Hepatocyte (in vitro differentiated cells): Measurements from ENCODE around the gene FAM241A. TPM values are rescaled to one million over a fixed set of nuclear protein-coding genes. Genes with fewer than 3 reads are reported as not detected.
A peak's percentile ranks its signal among the peaks of the same experiment; 100 is the strongest.

Experiments used
- DNase-seq: peaks from one replicate; pipeline ENCODE4 v3.0.0-alpha.2; 2016; ENCODE audit warnings: low spot score
- H2AFZ ChIP-seq: fragments of 200-600 bp; sonication (generic); 2 replicates; pipeline ENCODE4 v1.6.0; 2016; ENCODE audit warnings: antibody characterized with exemption, mild to moderate bottlenecking
- H3K27ac ChIP-seq: fragments of 200-600 bp; sonication (generic); 2 replicates; pipeline ENCODE4 v1.5.1; 2016; ENCODE audit warnings: mild to moderate bottlenecking
- H3K27me3 ChIP-seq: fragments of 200-600 bp; sonication (generic); 2 replicates; pipeline ENCODE4 v1.6.1; 2016
- H3K36me3 ChIP-seq: fragments of 200-600 bp; sonication (generic); replicated peaks from 2 replicates; pipeline ENCODE4 v1.5.1; 2016; ENCODE audit warnings: low read depth; ENCODE audit not compliant: insufficient read depth
- H3K4me1 ChIP-seq: fragments of 200-600 bp; sonication (generic); 2 replicates; pipeline ENCODE4 v1.5.1; 2016; ENCODE audit warnings: mild to moderate bottlenecking, moderate library complexity; ENCODE audit not compliant: insufficient read depth
- H3K4me2 ChIP-seq: fragments of 200-600 bp; sonication (generic); 2 replicates; pipeline ENCODE4 v1.6.0; 2016
- H3K4me3 ChIP-seq: fragments of 200-600 bp; sonication (generic); 2 replicates; pipeline ENCODE4 v1.5.1; 2016; ENCODE audit warnings: mild to moderate bottlenecking
- H3K79me2 ChIP-seq: fragments of 200-600 bp; sonication (generic); 2 replicates; pipeline ENCODE4 v1.6.0; 2017; ENCODE audit warnings: mild to moderate bottlenecking
- H3K9me2 ChIP-seq: fragments of 200-600 bp; sonication (generic); replicated peaks from 2 replicates; pipeline ENCODE4 v1.6.0; 2017; ENCODE audit warnings: mild to moderate bottlenecking; ENCODE audit not compliant: insufficient read depth
- H3K9me3 ChIP-seq: fragments of 200-600 bp; sonication (generic); 2 replicates; pipeline ENCODE4 v1.5.1; 2016; ENCODE audit warnings: low read depth, mild to moderate bottlenecking
- H4K20me1 ChIP-seq: fragments of 200-600 bp; sonication (generic); 2 replicates; pipeline ENCODE4 v1.6.0; 2016; ENCODE audit warnings: mild to moderate bottlenecking; ENCODE audit not compliant: insufficient read depth, poor library complexity, severe bottlenecking
- CTCF ChIP-seq: fragments of 200-600 bp; sonication (generic); IDR thresholded peaks from 2 replicates; pipeline ENCODE4 v1.5.1; 2016; ENCODE audit warnings: antibody characterized with exemption, mild to moderate bottlenecking; ENCODE audit not compliant: poor library complexity
- EZH2 ChIP-seq: fragments of 200-600 bp; sonication (generic); IDR thresholded peaks from 2 replicates; pipeline ENCODE4 v1.6.1; 2016; ENCODE audit warnings: antibody characterized with exemption, mild to moderate bottlenecking, borderline replicate concordance
- EZH2phosphoT487 ChIP-seq: fragments of 200-600 bp; sonication (generic); IDR thresholded peaks from one replicate; pipeline ENCODE4 v1.6.1; 2018; ENCODE audit warnings: antibody characterized with exemption, mild to moderate bottlenecking, low read depth, moderate library complexity; ENCODE audit not compliant: unreplicated experiment, severe bottlenecking
- WGBS: methylation state at CpG from one replicate; pipeline ENCODE4 v1.1.6; 2016; ENCODE audit warnings: low lambda C conversion rate; ENCODE audit errors: missing lambda C conversion rate; 5-methylcytosine and 5-hydroxymethylcytosine counted together
- polyA plus RNA-seq: library from polyadenylated mRNA; unstranded; fragments of >200 nt; fragmentation: Nextera tagmentation; extraction: Ambion mirVana; gene quantifications from 2 replicates; pipeline ENCODE4 v1.2.1, GENCODE V29; 2016
- total RNA-seq: library from RNA; depleted of rRNA; stranded (reverse); fragments of >200 nt; gene quantifications from 2 replicates; pipeline ENCODE4 v1.2.3, GENCODE V29; 2014

Gene FAM241A
- total and polyA plus RNA-seq, 2 experiments from 2014 or later: 2.3 to 3.2 TPM

- 96% methylated on average over 3 of the region's 3 CpGs for WGBS
- no peaks in the 10 kb centered on the region for H3K4me1 ChIP-seq
- DNase-seq: no peak
Observed at GRCh38 chr4:112143781-112144180, 1.5 kb upstream of the FAM241A start.

GRCh38 chr4:112144546-112145325 lies 518 bp upstream of the FAM241A start:
- Histone ChIP-seq H3K4me1 (no peaks in the 10 kb centered on the region), H3K27me3 (peaks cover 3% of the 10 kb centered on the region), H3K4me2 (peak overlapping the region; percentile 81), H4K20me1 (no peaks in the 10 kb centered on the region), H2AFZ (no peak overlapping the region), H3K36me3 (no peaks in the 10 kb centered on the region), H3K27ac (no peak overlapping the region), H3K4me3 (peak overlapping the region; percentile 74), H3K79me2 (peaks cover 8% of the 10 kb centered on the region), H3K9me3 (no peaks in the 10 kb centered on the region), H3K9me2 (no peaks in the 10 kb centered on the region)
- WGBS: 85% methylated on average over 18 of the region's 20 CpGs
- TF ChIP-seq EZH2: no peak
- no peak for TF ChIP-seq EZH2phosphoT487
- TF ChIP-seq CTCF: no peak
- no peak for DNase-seq

More at GRCh38 chr4:112143781-112144180, 1.5 kb upstream of the FAM241A start:
- Histone ChIP-seq H3K27me3 (peaks cover 3% of the 10 kb centered on the region), H2AFZ (no peak overlapping the region), H3K27ac (no peak overlapping the region), H4K20me1 (no peaks in the 10 kb centered on the region), H3K4me3 (no peak overlapping the region), H3K36me3 (no peaks in the 10 kb centered on the region), H3K79me2 (peaks cover 8% of the 10 kb centered on the region), H3K9me3 (no peaks in the 10 kb centered on the region), H3K9me2 (no peaks in the 10 kb centered on the region), H3K4me2 (no peak overlapping the region)
- no peak for TF ChIP-seq EZH2
- TF ChIP-seq CTCF: no peak
- no peak for TF ChIP-seq EZH2phosphoT487

- peak overlapping the region; percentile 72 for H2AFZ ChIP-seq
- H3K27ac ChIP-seq: peak overlapping the region; percentile 78
- peak overlapping the region; percentile 81 for H3K4me2 ChIP-seq
- H3K27me3 ChIP-seq: peaks cover 3% of the 10 kb centered on the region
- H3K4me1 ChIP-seq: no peaks in the 10 kb centered on the region
- TF ChIP-seq EZH2 (peak; percentile 24), CTCF (peak; percentile 21), EZH2phosphoT487 (no peak)
- H3K36me3 ChIP-seq: no peaks in the 10 kb centered on the region
- H4K20me1 ChIP-seq: no peaks in the 10 kb centered on the region
- no peaks in the 10 kb centered on the region for H3K9me2 ChIP-seq
- H3K9me3 ChIP-seq: no peaks in the 10 kb centered on the region
- peak; percentile 67 for DNase-seq
- peak overlapping the region; percentile 74 for H3K4me3 ChIP-seq
- H3K79me2 ChIP-seq: peaks cover 8% of the 10 kb centered on the region
- WGBS: 4% methylated on average over 36 of the region's 53 CpGs
Observed at GRCh38 chr4:112145790-112146501, 692 bp downstream of the FAM241A start.
